Subcutaneous abdominal adipose tissue (tissue), 5 donors: ENCODE measurements around the gene CCL14.

Source experiments
- H3K27ac ChIP-seq: one replicate; pipeline ENCODE4 v1.7.0; 2013; ENCODE audit warnings: low read depth, mild to moderate bottlenecking, inconsistent platforms, low read length, moderate library complexity
- H3K27me3 ChIP-seq, 5 donors: one replicate each; pipeline ENCODE4 v1.7.0; 2013; ENCODE audit warnings: low read length in 5 of 5, inconsistent platforms in 1 of 5; ENCODE audit not compliant: control insufficient read depth in 5 of 5, insufficient read depth in 4 of 5
- H3K36me3 ChIP-seq, 5 donors: one replicate each; pipeline ENCODE4 v1.7.0; 2013; ENCODE audit warnings: low read length in 5 of 5; ENCODE audit not compliant: control insufficient read depth in 5 of 5, insufficient read depth in 5 of 5
- H3K4me1 ChIP-seq, 5 donors: one replicate each; pipeline ENCODE4 v1.7.0; 2013; ENCODE audit warnings: low read length in 5 of 5, mild to moderate bottlenecking in 3 of 5, moderate library complexity in 1 of 5; ENCODE audit not compliant: control insufficient read depth in 5 of 5, insufficient read depth in 5 of 5
- H3K4me3 ChIP-seq, 5 donors: one replicate each; pipeline ENCODE4 v1.7.0; 2013; ENCODE audit warnings: low read length in 5 of 5, low read depth in 1 of 5
- H3K9ac ChIP-seq, 5 donors: one replicate each; pipeline ENCODE4 v1.7.0; 2013; ENCODE audit warnings: low read length in 5 of 5, mild to moderate bottlenecking in 4 of 5, moderate library complexity in 3 of 5
- H3K9me3 ChIP-seq, 5 donors: one replicate each; pipeline ENCODE4 v1.7.0; 2013; ENCODE audit warnings: low read length in 5 of 5; ENCODE audit not compliant: control insufficient read depth in 5 of 5
- donor health status: healthy.
- donor health status: healthy.
- donor health status: healthy.
- donor health status: healthy.
- donor health status: healthy.

The CCL14 gene

GRCh38 chr17:35973333-35974260 is 12.9 kb downstream of the CCL14 start:
- H3K9ac ChIP-seq = no peak overlapping the region
- no peaks in the 10 kb centered on the region for H3K36me3 ChIP-seq
- peaks cover 0 to 5% (median 0%) of the 10 kb centered on the region in 5 donors for H3K27me3 ChIP-seq
- H3K4me3 ChIP-seq = no peak overlapping the region
- peak overlapping the region; percentile 27 for H3K27ac ChIP-seq
- H3K9me3 ChIP-seq = no peaks in the 10 kb centered on the region
- peaks cover 2 to 41% (median 14%) of the 10 kb centered on the region in 5 donors for H3K4me1 ChIP-seq

GRCh38 chr17:35972945-35973332 is 13.6 kb downstream of the CCL14 start:
- Histone ChIP-seq H3K9me3 (no peaks in the 10 kb centered on the region), H3K4me1 (peaks cover 2 to 41% (median 14%) of the 10 kb centered on the region in 5 donors), H3K9ac (no peak overlapping the region), H3K27ac (peak overlapping the region; percentile 27), H3K4me3 (no peak overlapping the region), H3K36me3 (no peaks in the 10 kb centered on the region), H3K27me3 (peaks cover 0 to 1% (median 0%) of the 10 kb centered on the region in 5 donors)

- Histone ChIP-seq H3K9ac (no peak overlapping the region), H3K36me3 (no peaks in the 10 kb centered on the region), H3K4me3 (no peak overlapping the region), H3K9me3 (no peaks in the 10 kb centered on the region), H3K27me3 (no peaks in the 10 kb centered on the region), H3K27ac (peak overlapping the region; percentile 27), H3K4me1 (peaks cover 2 to 41% (median 14%) of the 10 kb centered on the region in 5 donors)
These were observed 14.0 kb downstream of the CCL14 start for GRCh38 chr17:35972535-35972934.

DNA sequence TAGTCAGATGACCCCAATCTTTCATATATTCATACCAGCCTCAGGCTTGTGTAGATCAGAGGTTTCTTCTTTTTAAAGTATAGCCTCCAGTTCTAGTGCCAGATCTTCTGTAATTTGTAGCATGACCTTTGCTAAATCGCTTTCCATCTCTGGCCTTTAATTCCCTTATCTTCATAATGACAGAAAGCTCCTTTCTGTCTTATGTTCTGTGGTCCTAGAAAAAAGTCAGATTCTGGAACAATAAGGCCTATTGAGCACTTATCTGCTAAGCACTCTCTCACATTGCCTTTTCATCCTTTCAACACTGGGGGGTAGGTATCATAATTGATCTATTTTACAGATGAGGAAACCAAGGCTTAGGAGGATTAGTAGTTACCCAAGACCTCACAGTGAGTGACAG is 14.5 kb downstream of the CCL14 start:
- Histone ChIP-seq H3K4me1 (peaks cover 2 to 41% (median 14%) of the 10 kb centered on the region in 5 donors), H3K9me3 (no peaks in the 10 kb centered on the region), H3K27ac (no peak overlapping the region), H3K4me3 (no peak overlapping the region), H3K9ac (no peak overlapping the region), H3K36me3 (no peaks in the 10 kb centered on the region), H3K27me3 (no peaks in the 10 kb centered on the region)

- no peaks in the 10 kb centered on the region for H3K36me3 ChIP-seq
- H3K9me3 ChIP-seq = no peaks in the 10 kb centered on the region
- H3K27me3 ChIP-seq = no peaks in the 10 kb centered on the region
- peaks cover 0 to 35% (median 10%) of the 10 kb centered on the region in 5 donors for H3K4me1 ChIP-seq
- H3K4me3 ChIP-seq = no peak overlapping the region
- H3K9ac ChIP-seq = no peak overlapping the region
- H3K27ac ChIP-seq = no peak overlapping the region
These were observed 16.8 kb downstream of the CCL14 start for GRCh38 chr17:35969558-35970380.

- no peaks in the 10 kb centered on the region for H3K9me3 ChIP-seq
- no peaks in the 10 kb centered on the region for H3K27me3 ChIP-seq
- no peak overlapping the region for H3K4me3 ChIP-seq
- H3K9ac ChIP-seq = no peak overlapping the region
- H3K4me1 ChIP-seq = peaks cover 0 to 30% (median 6%) of the 10 kb centered on the region in 5 donors
- H3K27ac ChIP-seq = no peak overlapping the region
- no peaks in the 10 kb centered on the region for H3K36me3 ChIP-seq
These were observed 17.9 kb downstream of the CCL14 start for GRCh38 chr17:35968520-35969054.

DNA sequence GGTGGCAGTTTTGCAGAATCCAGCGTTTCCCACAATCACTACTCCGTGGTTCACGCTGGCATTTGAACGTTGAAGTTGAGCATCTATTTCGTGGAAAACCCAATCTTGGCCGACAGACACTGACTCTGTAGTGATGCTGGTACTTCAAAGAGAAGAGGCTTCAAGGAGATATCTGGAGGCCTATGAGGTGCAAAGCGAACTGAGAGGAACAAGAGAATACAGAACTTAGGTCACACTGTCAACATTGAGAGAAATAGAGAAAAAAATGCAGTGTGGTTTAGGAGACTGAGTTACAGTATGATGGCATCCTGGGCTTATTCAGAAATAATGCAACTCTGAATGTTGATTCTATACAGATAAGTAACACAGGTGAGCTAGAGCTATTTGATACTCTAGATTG is 21.3 kb downstream of the CCL14 start:
- Histone ChIP-seq H3K9ac (no peak overlapping the region), H3K27ac (no peak overlapping the region), H3K36me3 (no peaks in the 10 kb centered on the region), H3K27me3 (no peaks in the 10 kb centered on the region), H3K9me3 (no peaks in the 10 kb centered on the region), H3K4me1 (peaks cover 0 to 6% (median 4%) of the 10 kb centered on the region in 5 donors), H3K4me3 (no peak overlapping the region)

DNA sequence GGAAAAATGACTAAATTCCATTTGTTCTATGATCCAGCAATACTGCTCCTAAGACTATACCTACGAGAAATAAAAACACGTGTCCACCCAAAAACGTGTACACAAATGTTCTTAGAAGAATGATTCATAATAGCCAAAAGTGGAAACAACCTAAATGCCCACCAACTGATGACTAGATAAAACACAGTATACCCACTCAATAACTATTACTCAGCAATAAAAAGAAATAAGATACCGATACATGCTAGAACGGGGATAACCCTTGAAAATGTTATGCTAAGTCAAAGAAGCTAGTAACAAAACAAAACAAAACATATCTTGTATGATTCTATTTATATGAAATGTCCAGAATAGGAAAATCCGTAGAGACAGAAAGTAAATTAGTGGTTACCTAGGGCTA is 22.9 kb downstream of the CCL14 start:
- Histone ChIP-seq H3K36me3 (no peaks in the 10 kb centered on the region), H3K9ac (no peak overlapping the region), H3K4me3 (no peak overlapping the region), H3K4me1 (no peaks in the 10 kb centered on the region), H3K9me3 (no peaks in the 10 kb centered on the region), H3K27ac (no peak overlapping the region), H3K27me3 (peaks cover 0 to 2% (median 0%) of the 10 kb centered on the region in 5 donors)

- no peak overlapping the region for H3K4me3 ChIP-seq
- H3K27ac ChIP-seq = no peak overlapping the region
- H3K4me1 ChIP-seq = no peaks in the 10 kb centered on the region
- no peaks in the 10 kb centered on the region for H3K36me3 ChIP-seq
- H3K9me3 ChIP-seq = no peaks in the 10 kb centered on the region
- no peak overlapping the region for H3K9ac ChIP-seq
- H3K27me3 ChIP-seq = peaks cover 0 to 3% (median 0%) of the 10 kb centered on the region in 5 donors
These were observed 32.8 kb downstream of the CCL14 start for GRCh38 chr17:35953720-35954119.
